ENCODE data around the gene SKOR1.

The SKOR1 gene

DNA sequence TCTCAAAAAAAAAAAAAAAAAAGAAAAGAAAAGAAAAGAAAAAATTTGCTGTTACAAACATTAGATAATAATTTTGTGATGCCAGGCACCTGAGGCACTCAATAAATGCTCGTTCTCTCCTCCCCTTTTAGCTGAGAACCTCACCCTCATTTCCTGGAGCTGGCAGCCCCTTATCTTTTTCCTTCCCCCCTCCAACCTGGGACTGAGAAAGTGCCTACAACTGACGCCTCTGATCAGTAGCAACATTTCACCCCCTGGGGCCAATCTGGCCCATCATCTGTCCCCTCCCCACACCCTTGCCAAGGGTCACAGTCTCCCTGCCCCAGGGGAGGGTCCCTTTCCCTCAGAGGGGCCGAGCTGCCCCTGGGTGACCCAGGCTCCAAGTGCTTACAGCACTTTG, 27.1 kb downstream of the SKOR1 start:
- DNase-seq: no peak

DNA sequence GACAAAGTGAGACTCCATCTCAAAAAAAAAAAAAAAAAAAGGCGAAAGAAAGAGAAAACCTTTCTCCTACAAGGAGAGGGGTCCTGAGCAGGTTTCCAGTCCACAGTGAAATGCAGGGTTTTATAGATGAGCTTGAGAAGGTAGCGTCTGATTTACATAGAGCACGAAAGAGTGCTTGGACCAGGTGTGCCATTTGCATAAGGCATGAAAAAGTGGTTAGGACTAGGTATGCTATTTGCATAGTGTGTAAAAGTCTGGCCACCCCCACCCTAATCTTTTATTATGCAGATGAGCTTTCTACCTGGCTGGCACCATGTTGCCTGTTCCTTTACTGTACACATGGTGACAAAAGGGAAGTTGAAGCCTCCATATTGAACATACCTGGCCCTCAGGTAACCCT, 28.1 kb downstream of the SKOR1 start:
- DNase-seq: no peak

DNA sequence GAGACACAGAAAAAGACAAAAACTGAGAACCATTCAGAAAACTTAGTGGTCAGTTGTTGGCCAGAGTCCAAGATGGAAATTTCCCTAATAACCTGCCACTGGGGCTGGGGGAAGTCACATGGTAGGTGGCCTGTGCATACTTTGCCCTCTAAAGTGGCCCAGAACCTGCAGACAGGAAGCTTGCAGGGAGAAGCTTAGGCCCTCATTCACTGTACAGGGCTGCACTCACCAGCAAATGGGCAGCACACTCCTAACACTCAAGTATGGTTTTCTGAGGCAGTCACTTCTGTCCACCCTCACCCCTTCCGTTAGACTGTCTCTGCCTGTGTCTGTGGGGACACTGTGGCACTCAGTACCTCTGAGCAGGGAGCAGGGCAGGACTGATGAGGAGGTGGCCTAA, 29.0 kb downstream of the SKOR1 start:
- no peak for DNase-seq

DNA sequence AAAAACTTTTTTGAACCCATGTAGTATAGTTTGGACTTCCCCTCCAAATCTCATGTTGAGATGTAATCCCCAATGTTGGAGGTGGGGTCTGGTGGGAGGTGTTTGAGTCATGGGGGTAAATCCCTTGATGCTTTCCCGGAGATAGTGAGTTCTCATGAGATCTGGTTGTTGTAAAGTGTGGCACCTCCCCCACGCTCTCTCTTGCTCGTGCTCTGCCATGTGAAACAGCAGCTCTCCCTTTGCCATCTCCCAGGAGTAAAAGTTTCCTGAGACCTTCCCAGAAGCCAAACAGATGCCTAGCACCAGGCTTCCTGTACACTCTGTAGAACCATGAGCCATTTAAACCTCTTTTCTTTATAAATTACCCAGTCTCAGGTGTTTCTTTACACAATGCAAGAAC, 30.5 kb downstream of the SKOR1 start:
- DNase-seq: no peak

DNA sequence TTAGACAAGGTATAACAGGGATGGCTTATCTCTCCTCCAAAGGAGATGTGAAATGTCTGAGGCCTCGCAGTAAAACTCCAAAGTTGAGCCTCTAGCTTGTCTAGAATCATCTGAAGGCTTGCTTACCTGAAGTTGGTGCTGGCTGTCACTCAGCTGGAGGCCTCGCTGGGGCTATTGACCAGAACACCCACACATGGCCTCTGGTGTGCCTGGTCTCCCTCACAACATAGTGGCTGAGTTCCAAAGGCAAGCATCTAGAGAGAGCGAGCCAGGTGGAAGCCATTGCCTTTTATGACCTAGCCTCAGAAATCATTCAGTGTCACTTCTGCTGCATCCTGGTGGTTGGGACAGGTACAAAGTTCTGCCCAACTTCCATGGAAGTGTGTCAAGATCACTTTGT, 31.9 kb downstream of the SKOR1 start:
- DNase-seq: no peak

DNA sequence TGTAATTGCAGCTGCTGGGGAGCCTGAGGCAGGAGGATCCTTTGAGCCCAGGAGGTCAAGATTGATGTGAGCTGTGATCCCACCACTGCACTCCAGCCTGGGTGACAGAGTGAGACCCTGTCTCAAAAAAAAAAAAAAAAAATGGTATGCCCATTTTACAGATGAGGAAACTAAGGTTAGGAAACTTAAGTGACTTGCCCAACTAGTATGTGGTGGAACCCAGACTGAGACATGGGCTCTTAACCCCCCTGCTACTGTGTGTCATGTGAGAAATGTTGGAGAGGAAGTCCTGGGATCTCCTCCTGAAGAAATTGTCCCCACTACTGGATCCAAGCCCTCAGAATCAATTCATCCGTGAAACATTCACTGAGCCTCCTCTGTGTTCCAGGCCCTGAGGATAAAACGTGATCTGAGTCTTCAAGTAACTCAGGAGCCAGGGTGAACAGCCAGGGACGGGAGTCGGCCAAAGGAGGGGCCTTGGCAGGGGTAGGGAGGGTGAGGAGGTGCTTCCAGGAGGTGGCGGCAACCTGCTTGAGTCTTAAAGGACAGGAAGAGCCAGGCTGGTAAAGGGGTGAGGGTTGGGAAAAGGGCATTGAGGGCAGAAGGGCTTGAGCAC, 34.1 kb downstream of the SKOR1 start:
- DNase-seq: peak in 9 of 51 donors; percentile 10 to 45 (median 25)

DNA sequence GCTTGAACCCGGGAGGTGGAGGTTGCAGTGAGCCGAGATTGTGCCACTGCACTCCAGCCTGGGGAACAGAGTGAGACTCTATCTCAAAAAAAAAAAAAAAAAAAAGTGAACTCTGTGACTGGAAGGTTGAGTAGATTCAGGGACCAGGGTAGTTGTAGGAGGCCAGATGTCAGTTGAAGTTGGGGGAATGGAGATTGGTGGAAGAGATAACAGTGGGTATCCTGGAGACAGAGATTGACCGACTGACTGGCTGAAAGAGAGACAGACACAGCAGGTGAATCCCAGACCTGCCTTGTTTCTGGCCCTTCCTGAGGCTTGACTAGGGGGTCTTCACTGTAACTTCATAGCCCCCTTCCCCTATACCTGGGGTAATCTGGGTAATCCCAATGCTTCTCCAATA, 36.7 kb downstream of the SKOR1 start:
- DNase-seq: no peak

DNA sequence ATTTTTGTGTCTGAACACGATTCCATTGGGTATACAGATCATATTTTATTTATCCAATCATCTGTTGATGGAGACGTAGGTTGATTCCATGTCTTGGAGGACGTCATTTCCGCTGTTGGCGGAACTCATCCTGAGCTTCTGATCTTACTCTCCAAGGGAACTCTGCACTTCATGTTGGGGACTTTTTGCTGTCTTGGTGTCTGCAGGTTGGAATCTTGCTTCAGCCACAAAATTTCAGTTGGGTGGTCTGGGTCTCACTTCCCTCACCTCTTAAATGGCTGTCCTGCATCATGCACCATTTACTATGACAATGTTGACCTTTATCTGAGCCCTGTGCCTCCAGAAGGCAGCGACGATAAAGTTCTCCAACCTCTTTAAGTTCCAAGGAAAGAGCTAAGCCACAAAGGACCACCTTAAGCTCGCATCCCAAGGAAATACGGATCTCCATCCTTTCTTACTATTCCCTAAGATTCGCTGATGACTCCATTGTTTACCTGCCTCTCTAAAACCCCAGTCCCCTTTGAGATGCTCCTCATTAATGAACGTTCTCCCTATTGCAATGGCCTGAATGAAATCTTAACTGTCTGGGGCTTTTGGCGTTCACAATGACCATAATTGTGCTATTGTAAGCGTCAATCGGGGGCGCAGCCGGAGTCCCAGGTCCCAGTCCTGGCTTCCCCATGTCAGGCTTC, 37.6 kb downstream of the SKOR1 start:
- no peak for DNase-seq

DNA sequence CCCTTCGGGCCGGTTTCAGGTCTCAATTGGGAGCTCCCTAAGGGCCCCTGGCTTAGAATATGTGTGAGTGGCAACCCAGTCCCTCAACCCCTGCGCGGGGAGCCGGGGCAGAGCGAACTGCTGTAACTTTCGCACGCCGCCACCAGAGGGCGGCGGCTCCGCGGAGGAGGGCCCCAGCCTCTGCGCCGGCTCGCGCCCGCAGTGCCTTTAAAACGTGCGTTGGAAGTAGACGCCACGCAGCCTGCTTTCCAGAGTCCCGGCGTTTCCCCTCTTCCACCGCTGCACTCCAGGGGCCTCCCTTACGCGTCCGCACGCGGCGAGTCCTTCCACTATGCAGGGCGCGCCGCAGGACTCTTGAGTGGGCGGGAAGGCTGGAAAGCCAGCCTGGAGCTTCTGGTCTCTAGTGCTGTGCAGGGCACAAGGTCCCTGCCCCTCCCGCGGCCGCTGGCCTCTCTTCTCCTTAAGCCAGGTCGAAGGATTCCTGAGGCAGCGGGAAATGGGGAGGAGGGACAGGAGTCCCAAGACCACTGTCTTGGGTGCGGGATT, 38.2 kb downstream of the SKOR1 start:
- peak in 47 of 51 donors; percentile 17 to 77 (median 57) for DNase-seq

DNA sequence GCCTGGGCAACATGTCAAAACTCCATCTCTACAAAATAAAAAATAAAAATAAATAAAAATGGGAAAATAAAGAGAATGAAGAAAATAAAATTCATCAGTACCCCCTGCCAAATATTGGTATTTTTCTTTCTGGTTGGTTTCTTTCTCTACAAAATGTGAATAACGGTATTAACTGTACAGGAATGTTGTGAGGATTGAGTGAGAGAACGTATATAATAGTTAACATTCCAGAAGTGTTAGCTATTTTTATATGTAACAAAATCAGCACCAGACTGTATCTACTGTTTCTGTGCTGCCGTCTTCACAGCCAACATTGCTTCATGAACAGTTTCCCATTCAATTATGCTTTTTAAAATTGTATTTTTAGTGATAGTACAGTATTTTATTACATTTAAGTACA, 40.0 kb downstream of the SKOR1 start:
- DNase-seq: no peak

DNA sequence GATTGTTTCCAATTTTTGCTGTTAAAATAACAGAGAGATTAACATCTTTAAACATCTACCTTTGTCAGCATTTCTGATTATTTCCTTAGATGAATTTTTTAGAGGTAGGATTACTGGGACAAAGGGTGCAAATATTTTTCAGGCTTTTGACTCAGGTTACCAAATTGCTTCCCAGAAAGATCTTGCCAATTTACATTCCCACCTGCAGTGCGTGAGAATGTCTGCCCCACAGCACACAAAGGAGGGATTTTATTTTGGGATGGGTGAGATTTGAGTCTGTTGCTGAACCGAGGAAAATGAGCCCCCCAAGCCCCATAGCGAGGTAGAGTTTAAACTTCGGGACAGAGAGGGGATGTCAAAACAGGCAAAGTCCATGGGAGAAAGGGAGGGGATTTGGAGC, 40.5 kb downstream of the SKOR1 start:
- DNase-seq: no peak

DNA sequence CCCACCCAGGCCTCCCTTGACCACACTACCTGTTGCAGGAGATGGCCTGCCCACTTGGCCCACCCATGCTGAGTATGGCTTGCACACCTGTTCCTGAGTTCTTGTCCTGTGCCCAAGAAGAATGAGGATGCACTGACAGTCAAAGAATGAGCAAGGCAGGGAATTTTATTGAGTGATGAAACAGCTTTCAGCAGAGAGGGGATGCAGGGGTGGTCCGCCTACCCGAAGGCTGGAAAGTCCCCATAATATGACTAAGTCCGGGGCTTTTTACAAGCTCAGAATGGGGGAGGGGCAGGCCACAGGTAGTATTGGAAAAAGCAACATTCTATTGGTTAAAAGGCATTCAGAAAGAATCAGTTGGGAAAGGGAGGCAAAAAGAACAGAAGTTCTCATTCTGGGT, 44.4 kb downstream of the SKOR1 start:
- no peak for DNase-seq

DNA sequence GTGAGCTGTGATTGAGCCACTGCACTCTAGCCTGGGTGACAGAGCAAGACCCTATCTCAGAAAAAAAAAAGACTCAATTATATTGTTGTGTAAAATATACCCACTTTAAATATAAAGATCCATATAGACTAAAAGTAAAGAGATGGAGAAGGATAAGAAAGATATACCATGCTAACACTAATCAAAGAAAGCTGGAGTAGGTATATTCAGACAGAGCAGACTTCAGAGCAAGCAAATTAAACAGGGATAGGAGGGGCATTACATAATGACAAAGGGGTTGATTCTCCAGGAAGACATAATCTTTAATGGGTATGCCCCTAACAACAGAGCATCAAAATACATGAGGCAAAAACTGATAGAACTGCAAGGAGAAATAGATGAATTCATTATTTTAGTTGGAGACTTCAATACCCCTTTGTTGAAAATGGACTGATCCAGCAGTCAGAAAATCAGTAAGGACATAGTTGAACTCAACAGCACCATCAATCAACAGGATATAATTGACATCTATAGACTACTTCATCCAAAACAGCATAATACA, 45.6 kb downstream of the SKOR1 start:
- DNase-seq: no peak

DNA sequence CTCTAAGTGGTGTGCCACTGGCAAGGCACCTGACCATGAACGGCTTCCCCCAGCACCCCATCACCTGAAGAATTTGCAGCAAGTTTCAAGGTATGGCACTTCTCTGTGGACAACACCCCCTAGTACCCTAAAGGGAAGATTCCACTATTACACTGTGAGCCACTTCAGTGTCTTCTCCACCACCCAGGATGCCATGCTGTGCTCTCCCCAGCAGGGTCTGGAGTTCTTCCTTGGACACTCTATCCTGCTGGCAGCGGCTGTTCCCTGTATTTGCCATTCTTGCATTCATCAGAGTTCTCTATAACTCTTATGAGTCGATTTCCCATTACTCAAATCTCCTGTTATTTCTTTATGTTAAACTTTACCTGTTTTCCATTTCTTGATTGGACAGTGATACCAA, 48.5 kb downstream of the SKOR1 start:
- no peak for DNase-seq

DNA sequence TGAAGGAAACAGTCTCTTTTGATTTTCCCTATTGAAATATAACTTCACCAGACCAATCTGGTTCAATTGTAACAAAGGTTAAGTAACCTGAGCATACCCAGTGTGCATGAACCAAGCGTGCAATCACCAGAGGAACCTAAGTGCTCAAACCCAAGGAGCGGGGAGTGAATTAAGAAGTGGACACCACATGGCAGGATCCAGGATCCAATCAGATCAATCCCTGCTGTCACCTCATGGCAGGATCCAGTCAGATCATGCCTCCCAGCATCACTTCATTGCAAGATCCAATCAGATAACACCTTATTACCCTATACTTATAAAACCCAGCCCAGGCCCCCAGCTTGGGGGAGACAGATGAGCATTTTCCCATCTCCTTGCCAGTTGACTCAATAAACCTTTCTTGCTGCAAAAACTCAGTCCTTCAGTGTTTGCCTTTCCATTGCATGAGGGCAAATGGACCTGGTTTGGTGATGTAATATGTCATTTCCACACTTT, 53.5 kb downstream of the SKOR1 start:
- no peak for DNase-seq

DNA sequence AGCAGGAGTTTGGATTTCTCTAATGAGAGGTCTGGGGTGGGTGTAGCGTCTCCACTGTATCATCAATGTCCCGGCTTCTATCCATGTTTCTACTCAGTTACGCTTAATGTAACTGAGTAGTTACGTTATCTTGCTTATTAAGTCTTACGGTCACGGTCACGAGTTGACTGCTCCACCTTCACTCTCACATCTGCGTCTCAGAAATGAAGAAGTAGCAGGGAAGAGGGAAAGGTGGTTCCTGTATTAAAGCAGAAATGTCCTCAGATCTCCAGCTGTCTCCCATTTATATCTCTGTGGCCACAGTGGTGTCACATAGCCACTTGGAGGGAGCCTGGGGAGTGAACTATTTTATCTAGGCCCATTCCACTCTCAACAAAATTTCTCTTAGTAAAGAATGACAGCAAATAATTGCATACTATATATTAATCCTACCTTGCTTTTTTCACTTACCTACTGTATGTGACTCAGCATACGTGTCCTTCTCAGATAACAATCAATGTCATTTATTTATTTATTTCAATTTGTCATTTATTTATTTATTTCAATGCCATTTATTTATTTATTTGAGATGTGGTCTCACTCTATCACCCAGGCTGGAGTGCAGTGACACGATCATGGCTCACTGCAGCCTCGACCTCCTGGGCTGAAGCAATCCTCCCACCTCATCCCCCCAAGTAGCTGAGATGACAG, 54.3 kb downstream of the SKOR1 start:
- DNase-seq: peak in 1 of 51 donors; percentile 8

DNA sequence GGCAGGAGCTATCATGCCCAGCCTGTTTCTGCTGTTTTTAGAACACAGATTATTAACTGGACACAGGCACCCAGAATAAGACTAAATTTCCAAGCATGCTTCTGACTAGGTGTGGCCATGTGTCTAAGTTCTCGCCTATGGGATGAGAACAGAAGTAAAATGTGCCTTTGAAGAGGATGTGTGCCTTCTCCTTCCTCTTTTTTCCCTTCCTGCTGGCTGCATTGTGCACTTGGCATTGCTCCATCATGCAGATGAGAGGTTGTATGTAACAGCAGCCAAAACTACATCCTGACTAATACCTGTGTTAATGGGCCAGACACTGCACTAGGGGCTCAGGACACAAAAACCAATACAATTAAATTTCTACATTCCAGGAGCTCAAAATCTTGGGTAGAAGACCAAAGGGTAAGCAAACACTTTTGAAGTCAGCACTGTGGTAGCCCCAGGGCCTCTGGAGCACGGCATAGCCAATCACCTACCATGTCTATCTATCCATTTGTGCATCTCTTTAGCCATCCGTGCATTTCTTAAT, 55.4 kb downstream of the SKOR1 start:
- peak in 3 of 51 donors; percentile 2 to 4 (median 4) for DNase-seq

DNA sequence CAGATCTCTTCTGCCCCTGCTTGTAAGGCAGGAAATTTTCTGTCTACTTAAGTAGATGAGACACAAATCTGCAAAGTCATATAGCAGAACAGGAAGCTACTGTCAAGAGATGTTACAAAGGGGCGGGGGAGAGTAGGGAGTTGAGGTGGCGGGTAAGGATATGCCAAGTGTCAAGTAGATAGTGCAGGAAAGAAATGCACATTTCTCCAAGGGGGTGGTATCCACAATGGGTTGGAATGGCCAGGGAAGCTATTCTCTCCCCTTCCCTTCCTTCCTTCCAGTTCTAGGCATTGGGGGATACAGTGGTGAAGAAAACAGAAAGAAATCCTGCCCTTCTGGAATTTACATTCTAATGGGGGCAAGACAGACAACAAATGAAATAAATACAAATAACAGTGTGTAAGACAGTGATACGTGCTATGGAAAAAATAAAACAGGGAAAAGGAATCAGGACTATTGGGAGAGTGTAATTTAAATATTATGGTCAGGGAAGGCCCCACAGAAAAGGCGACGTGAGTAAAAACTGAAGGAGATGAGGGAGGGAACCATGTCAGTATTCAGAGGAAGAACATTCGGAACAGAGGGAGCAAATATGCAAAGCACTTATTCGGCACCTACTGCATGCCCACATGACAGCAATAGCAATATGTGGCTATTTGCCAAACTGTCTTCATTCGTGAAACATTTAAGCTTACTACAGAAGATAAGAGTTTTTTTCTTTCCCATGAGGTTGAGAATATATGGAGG, 57.4 kb downstream of the SKOR1 start:
- peak in 1 of 51 donors; percentile 18 for DNase-seq

DNA sequence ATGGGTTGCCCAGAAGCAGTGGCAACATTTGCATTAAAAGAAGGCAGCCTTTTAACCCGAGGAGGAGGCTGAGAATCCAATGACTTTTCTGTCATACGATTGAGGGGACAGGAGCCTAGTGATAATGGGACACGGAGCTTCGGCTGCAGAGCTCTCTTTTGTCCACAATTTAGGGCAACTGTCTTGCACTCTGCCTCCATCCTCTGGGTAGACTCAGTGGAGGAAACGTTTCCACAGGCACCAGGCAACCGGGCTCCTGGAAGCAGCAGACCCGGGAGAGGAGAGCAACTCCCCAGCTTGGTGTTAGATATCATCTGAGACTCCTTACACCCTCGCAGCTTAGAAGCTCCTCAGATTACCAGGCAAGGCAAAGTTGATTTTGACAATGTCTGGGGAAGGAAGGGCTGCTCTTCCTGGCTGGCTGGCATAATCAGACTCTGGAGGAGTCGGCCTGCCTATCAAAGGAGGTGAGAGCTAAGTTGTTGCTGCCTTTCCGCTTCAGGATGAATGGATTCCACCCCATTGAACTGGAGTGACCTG, 58.0 kb downstream of the SKOR1 start:
- peak in 1 of 51 donors; percentile 2 for DNase-seq

DNA sequence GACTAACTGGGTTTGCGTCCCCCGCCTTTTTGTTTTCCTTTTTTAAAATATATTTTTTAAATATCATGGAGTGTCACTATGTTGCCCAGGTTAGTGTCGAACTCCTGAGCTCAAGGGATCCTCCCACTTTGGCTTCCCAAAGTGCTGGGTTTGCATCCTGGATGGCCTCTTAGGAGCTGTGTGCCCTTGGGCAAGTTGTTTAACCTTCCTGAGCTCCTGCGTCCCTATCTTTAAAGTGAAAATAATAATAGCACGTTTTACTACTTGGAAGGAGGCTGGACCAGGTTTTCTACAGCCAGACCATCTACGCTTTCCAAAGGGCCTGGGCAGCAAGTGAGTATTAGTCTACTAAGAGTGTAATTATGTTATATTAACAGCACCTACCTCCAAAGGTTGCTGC, 58.7 kb downstream of the SKOR1 start:
- no peak for DNase-seq

Data from hypothalamus (tissue), 51 donors.